HG03196 (cell line): ENCODE measurements around the gene ETV6.
"Not testable (repeated sequence)": the region's sequence is repeated elsewhere in the genome, so short reads cannot be mapped to it uniquely, and the experiment has no call there.

Source experiments
- ATAC-seq: cut with Tn5 transposase; IDR thresholded peaks from one replicate; pipeline ENCODE4 v1.9.1; 2021; ENCODE audit not compliant: unreplicated experiment

Gene ETV6

DNA sequence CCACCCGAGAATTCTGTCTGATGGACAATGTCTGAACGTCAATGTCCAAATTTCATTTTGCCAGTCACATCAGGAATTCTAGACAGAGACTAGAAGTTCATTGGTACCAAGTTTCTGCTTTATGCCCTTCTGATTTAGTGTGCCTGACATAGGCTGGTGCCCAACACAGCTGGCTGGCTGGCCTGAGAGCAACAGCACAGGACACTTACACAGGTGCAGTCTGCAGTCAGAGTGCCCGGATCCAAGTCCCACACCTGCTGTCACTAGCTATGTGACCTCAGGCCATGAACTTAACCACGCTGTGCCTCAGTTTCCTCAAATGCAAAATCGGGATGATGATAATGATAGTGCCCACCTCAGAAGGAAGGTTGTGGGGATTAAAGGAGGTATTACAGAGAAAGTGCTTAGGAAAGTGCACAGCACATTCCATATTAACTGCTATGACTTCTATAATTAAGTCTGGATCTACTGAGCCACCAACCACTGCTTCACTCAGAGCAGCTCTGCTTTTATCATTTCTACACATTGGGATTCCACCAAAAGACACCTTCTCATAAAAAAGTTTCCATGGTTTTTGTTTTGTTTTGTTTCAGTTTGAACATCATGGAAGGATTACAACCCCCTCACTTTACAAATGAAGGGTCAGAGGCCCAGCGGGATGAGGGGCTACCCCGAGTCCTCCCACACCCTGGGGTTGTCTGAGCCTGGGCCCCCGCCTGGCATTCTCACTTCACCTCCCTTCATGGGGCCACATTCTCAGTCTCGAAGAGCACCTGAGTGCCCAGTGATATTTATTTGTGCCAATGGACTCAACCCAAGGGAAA is 252.4 kb downstream of the ETV6 start:
- no peak for ATAC-seq

DNA sequence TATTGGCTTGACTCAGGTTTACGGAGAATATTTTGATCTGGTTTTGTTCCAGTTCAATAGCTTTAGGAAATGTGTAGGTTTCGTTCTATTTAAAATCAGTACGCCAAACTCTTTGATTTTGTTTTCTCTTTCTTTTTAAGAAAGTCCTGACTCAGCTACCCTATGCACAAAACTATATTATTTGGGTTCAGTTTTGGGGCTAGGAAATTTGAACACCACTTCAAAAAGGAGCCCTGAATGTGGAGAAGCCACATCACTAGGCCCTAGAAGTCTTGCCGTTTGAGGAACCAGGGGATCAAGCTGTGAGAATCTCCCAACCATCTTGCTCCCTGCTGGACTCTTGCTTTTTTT is 253.0 kb downstream of the ETV6 start:
- no peak for ATAC-seq

- no peak for ATAC-seq
Measured at GRCh38 chr12:11904124-11904523, 254.7 kb downstream of the ETV6 start.

- ATAC-seq: no peak
Measured at GRCh38 chr12:11905534-11905933, 256.1 kb downstream of the ETV6 start.

- ATAC-seq: no peak
Measured at GRCh38 chr12:11906286-11906935, 256.9 kb downstream of the ETV6 start.

- ATAC-seq: no peak
Measured at GRCh38 chr12:11907625-11908024, 258.2 kb downstream of the ETV6 start.

GRCh38 chr12:11909406-11909805 is 259.9 kb downstream of the ETV6 start:
- ATAC-seq: not testable (repeated sequence)

DNA sequence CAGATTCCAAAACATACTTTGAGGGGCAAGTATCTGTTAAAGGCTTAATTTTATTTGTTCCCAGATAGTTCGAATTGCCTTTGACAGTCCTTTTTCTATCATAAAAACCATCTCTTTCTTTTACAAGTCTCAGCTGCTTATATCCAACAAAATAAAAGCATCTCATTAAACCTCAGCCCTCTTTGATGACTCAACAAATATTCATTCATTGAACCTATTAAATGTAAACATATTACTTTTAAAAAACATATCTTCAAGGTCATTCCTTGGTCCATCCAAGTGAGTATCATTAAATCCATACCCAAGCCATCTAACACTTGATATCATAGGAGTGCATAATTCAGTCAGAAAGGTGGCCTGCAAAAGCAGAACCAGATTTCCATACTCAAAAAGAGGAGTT is 266.6 kb downstream of the ETV6 start:
- ATAC-seq: no peak

- no peak for ATAC-seq
Measured at GRCh38 chr12:11916771-11917170, 267.3 kb downstream of the ETV6 start.

DNA sequence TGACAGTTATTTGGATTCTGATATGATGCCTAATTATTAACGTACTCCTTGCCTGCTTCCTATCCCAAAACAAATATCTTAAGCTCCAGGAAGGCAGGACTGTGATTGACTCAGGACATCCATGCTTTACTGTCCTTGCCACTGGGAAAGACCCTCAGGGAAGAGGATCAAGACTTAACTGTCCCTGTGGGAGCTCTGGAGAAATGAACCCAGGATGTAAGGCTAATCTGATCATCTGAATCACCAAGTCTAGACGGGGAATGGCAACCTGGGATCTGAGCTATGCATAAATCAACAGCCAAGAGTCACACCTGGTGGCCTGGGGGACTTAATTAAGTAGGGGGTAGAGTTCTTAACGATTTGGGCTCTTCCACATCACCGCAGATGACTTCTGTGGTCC is 268.0 kb downstream of the ETV6 start:
- ATAC-seq: no peak

GRCh38 chr12:11920231-11920630 is 270.8 kb downstream of the ETV6 start:
- ATAC-seq: no peak

GRCh38 chr12:11922361-11922760 is 272.9 kb downstream of the ETV6 start:
- ATAC-seq: no peak

DNA sequence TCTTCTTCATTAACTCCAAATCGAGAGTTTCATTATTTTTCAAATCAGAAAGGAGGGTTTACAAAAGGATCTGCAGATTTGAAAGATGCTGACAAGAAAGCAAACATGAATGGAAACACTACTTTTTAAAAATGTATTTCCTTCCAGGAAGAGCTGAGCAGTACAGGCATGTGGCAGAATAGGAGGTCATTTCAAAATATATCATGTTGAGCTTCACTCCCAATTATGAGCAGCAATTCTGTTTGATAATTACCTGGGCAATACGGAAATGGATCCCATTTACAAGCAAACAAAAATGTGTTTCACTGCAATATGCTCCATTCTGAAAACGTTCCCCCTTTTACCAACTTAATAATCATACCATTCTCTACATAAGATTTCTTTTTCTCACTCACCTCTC is 273.6 kb downstream of the ETV6 start:
- ATAC-seq: no peak

DNA sequence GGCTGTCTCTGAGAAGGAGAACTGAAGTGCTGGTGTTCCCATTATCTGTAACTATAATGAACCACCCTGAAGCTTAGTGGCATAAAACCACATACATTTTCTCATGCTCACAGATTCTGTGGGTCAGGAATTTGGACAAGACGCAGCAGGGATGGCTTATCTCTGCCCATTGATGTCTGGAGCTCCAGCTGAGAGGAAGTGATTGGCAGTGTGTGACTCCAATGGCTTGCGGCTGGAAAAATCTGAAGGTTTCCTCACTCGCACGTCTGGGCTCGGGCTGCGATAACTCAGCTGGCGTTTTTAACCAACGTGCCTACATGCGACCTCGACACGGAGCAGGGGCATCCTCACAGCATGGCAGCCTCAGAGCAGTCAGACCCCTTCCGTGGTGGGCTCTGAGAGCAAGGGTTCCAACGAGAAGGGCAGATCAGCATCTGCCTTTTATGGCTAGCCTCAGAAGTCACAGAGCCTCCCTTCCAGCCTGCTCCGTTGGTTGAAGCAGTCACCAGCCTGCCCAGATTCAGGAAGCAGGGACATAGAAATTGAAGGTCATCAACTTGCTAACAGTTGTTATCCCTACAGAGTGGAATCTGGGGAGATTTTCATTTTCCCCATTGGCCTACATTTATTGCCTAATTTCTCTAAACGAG is 277.9 kb downstream of the ETV6 start:
- ATAC-seq: no peak

DNA sequence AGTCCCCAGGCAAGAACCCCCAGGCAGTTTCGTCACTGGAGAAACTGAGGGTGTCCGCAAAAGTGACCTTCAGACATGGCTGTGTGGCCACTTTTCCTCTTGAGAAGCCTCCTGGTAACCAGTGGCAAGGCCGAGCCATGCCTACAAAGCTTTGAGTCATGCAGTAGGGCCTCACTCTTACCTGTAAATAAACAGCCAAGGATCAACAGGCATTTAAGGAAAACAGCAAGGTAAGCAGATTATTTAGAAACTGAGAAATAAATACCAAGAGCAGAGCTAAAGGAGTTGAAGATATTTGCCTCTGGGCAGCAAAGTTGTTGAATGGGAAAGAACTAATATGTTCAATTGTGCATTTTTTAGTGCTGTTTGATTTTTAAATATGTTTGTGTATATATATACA is 280.2 kb downstream of the ETV6 start:
- ATAC-seq: no peak

DNA sequence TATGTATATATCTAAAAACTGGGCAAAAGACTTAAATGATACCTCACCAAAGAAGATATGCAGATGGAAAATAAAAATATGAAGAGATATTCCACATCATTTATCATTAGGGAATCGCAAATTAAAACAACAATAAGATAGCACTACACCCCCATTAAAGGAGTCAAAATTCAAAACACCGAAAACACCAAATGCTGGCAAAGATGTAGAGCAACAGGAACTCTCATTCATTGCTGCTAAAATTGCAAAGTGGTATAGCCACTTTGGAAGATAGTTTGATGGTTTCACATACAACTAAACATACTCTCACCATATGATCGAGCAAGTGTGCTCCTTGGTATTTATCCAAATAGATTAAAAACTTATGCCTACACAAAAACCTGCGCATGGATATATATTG is 289.7 kb downstream of the ETV6 start:
- ATAC-seq: no peak

GRCh38 chr12:11941606-11942337 is 292.3 kb downstream of the ETV6 start:
- ATAC-seq: no peak

DNA sequence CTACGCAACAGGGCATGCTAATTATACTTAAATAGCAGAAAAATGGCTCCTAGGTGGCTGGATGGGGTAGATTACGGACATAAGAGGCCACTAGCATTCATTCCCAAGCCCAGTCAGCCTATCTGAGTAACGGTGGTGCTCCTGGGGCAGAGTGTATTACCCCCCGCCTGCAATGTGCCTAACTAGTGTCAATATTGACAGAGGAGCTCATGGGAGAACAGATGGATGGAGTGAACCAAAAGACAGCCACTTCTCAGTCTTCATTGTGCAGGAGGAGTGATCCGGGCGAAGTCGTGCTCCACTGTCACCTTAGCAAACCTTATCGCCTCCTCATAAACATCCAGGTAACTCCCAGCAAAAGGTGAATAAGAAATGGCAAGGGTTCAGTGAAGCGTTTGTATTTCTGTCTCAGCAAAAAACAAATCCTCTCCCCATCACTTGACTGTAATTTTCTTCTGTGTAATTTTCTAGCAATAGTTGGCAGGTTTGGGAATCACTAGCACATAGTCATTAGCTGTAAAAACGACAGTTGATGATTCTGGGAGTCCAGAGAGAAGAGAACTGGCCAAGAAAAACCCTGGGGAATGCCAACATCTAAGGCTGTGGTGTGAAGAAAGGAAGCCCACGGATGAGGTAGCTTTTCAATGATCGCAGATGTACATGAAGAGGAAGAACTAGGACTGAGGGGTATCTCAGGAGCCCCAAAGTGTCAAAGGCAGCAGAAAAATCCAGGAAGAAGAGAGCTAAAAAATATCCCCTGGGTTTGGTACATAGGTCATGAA is 294.6 kb downstream of the ETV6 start:
- no peak for ATAC-seq
